HG03460 (cell line): Measurements from ENCODE around the gene CSK.
"Not testable (repeated sequence)": the region's sequence is repeated elsewhere in the genome, so short reads cannot be mapped to it uniquely, and the experiment has no call there.

ENCODE experiments used
- ATAC-seq: cut with Tn5 transposase; IDR thresholded peaks from one replicate; pipeline ENCODE4 v1.9.1; 2021; ENCODE audit not compliant: unreplicated experiment

CSK gene

GRCh38 chr15:74770211-74770903, 11.5 kb upstream of the CSK start:
- ATAC-seq, result no peak

- no peak for ATAC-seq
Measured at GRCh38 chr15:74773329-74773728, 8.6 kb upstream of the CSK start.

GRCh38 chr15:74773731-74774252, 8.1 kb upstream of the CSK start:
- no peak for ATAC-seq

- ATAC-seq, result no peak
Measured at GRCh38 chr15:74775132-74775562, 6.7 kb upstream of the CSK start.

- ATAC-seq, result no peak
Measured at GRCh38 chr15:74775894-74776293, 6.0 kb upstream of the CSK start.

- ATAC-seq, result peak; percentile 45
Measured at GRCh38 chr15:74776821-74777768, 4.8 kb upstream of the CSK start.

GRCh38 chr15:74777769-74778598, 3.9 kb upstream of the CSK start:
- peak; percentile 5 for ATAC-seq

GRCh38 chr15:74778599-74778970, 3.3 kb upstream of the CSK start:
- no peak for ATAC-seq

GRCh38 chr15:74779162-74779648, 2.7 kb upstream of the CSK start:
- ATAC-seq, result no peak

GRCh38 chr15:74780523-74781430, 1.1 kb upstream of the CSK start:
- no peak for ATAC-seq

- no peak for ATAC-seq
Measured at GRCh38 chr15:74782259-74783071, 585 bp downstream of the CSK start.

GRCh38 chr15:74783072-74783807, 1.4 kb downstream of the CSK start:
- ATAC-seq, result no peak

- no peak for ATAC-seq
Measured at GRCh38 chr15:74783808-74784175, 1.9 kb downstream of the CSK start.

- ATAC-seq, result no peak
Measured at GRCh38 chr15:74784426-74785193, 2.7 kb downstream of the CSK start.

GRCh38 chr15:74785194-74786032, 3.5 kb downstream of the CSK start:
- no peak for ATAC-seq

GRCh38 chr15:74786081-74786480, 4.2 kb downstream of the CSK start:
- ATAC-seq, result not testable (repeated sequence)
